ENCODE data around the gene SPPL2B.

- TF ChIP-seq CHD2 (IDR thresholded peaks at IDR 0.05; ENCODE audit: low read length, partially characterized antibody) (no peak), ZBTB33 (IDR thresholded peaks at IDR 0.05; ENCODE audit: borderline replicate concordance, low read depth) (no peak), MXI1 (IDR thresholded peaks at IDR 0.05; ENCODE audit: low read depth, low read length) (no peak), MAX (IDR thresholded peaks at IDR 0.05; ENCODE audit: low read depth) (no peak)
Measured at GRCh38 chr19:2376784-2377519, 48.5 kb downstream of the SPPL2B start.
